NB4 (cell line): ENCODE results near the gene SNAP47.

Experiments used
- CTCF ChIP-seq: IDR thresholded peaks from one replicate; pipeline ENCODE4 v1.5.1; 2012; ENCODE audit warnings: low read depth, low read length
- MYC ChIP-seq: IDR thresholded peaks from 2 replicates; pipeline ENCODE4 v1.6.1; 2011; ENCODE audit warnings: low read depth, low read length
- POLR2A ChIP-seq: IDR thresholded peaks from 2 replicates; pipeline ENCODE4 v1.6.1; 2011; ENCODE audit warnings: mild to moderate bottlenecking; ENCODE audit not compliant: insufficient read length; ENCODE audit errors: extremely low read depth

- no peak for TF ChIP-seq POLR2A
- TF ChIP-seq CTCF, result no peak
- TF ChIP-seq MYC, result no peak
These were observed 43.2 kb downstream of the SNAP47 start for GRCh38 chr1:227778401-227778947.
